Thoracic aorta (tissue), 2 donors: ENCODE data around the gene TRPM5. TPM values are rescaled to one million over a fixed set of nuclear protein-coding genes. Genes with fewer than 3 reads are reported as not detected.

Source experiments
- ATAC-seq: fragments of 150-250 bp; one replicate; pipeline ENCODE4 v1.8.0; 2017; ENCODE audit warnings: low read depth; ENCODE audit not compliant: insufficient number of reproducible peaks, low FRiP score
- DNase-seq: peaks from one replicate; pipeline ENCODE4 v3.0.0-alpha.2; 2020; ENCODE audit warnings: low spot score
- H3K27ac ChIP-seq, 2 donors: fragments of 200-600 bp; sonication (generic); 1 replicate in 1 of 2; 2 replicates in 1 of 2; pipeline ENCODE4 v1.5.1; 2016; ENCODE audit warnings: mild to moderate bottlenecking in 2 of 2, moderate library complexity in 2 of 2
- H3K27me3 ChIP-seq: fragments of 200-600 bp; sonication (generic); replicated peaks from 2 replicates; pipeline ENCODE4 v1.6.0; 2016; ENCODE audit warnings: mild to moderate bottlenecking; ENCODE audit not compliant: insufficient read depth
- H3K36me3 ChIP-seq: fragments of 200-600 bp; sonication (generic); one replicate; pipeline ENCODE4 v1.5.1; 2016
- H3K4me1 ChIP-seq, 2 donors: fragments of 200-600 bp; sonication (generic); 1 replicate in 1 of 2; 2 replicates in 1 of 2; pipeline versions ENCODE4 v1.5.1 to v1.6.0; 2016; ENCODE audit warnings: low read depth in 2 of 2, mild to moderate bottlenecking in 1 of 2; ENCODE audit not compliant: control insufficient read depth in 1 of 2
- H3K4me3 ChIP-seq: fragments of 200-600 bp; sonication (generic); 2 replicates; pipeline ENCODE4 v1.5.1; 2016; ENCODE audit warnings: mild to moderate bottlenecking
- H3K9me3 ChIP-seq: fragments of 200-600 bp; sonication (generic); 2 replicates; pipeline ENCODE4 v1.5.1; 2016
- CTCF ChIP-seq: fragments of 200-600 bp; sonication (generic); IDR thresholded peaks from one replicate; pipeline ENCODE4 v1.5.1; 2019; ENCODE audit warnings: antibody characterized with exemption
- total RNA-seq, 2 donors: library from RNA; depleted of rRNA; stranded (reverse); fragments of >200 nt; gene quantifications; one replicate each; pipeline versions ENCODE4 v1.1.0 to v1.2.3, GENCODE V29; 2016

Gene TRPM5
- total RNA-seq, 2 donors from 2014 or later, result not detected

DNA sequence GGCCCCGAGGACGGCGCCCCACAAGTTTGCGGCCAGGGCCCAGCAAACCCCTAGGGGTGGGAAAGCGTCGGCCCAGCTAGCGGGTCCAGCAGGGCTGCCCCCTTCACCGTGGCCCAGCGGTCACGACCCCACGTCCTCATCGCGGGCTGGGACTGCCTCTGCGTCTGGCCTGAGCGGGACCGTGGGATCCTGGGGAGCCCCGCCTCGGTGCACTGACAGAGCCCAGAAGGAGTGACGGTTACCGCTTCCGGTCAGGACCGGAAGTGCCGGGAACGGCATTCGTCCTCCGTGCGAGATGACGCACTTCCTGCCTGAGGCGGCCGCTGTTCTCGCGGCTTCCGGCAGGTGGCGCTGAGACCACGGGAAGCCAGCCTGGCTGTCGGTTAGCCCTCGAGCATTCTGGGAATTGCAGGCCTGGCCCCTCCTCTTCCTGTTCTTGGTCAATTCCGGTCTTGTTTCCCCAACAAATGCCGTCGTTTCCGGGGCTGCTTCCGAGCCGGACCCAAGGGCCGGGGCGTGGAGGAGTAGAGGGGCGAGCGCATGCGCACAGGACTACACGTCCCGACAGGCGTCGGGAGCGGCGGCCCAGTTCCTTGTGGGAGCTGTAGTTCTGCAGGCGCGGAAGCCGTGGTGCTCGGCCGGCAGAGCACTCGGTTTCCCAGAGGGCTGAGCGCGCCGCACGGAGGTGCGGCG, 44.1 kb downstream of the TRPM5 start, which contains the start of gene TSSC4:
TSSC4 (plus strand) TSS at position 682 of the 693 bp plus-strand sequence. CDS start 1,884 bp downstream, outside the sequence.
- ATAC-seq, result peak; percentile 96
- Histone ChIP-seq H3K27ac (peak within 1 kb of the TSS; percentile 94 to 96), H3K4me3 (peak within 1 kb of the TSS; percentile 88), H3K27me3 (no peaks in the 10 kb centered on the region), H3K36me3 (peaks cover 35% of the 10 kb centered on the region), H3K4me1 (peaks cover 15 to 29% of the 10 kb centered on the region in 2 donors), H3K9me3 (no peaks in the 10 kb centered on the region)
- peak; percentile 99 for DNase-seq
- TF ChIP-seq CTCF, result peak; percentile 96

- Histone ChIP-seq H3K9me3 (no peaks in the 10 kb centered on the region), H3K4me3 (peak overlapping the region; percentile 78), H3K27me3 (no peaks in the 10 kb centered on the region), H3K27ac (peak overlapping the region; percentile 88 to 96), H3K4me1 (peaks cover 15 to 29% of the 10 kb centered on the region in 2 donors), H3K36me3 (peaks cover 41% of the 10 kb centered on the region)
- no peak for TF ChIP-seq CTCF
- DNase-seq (no peak), ATAC-seq (no peak)
Observed at GRCh38 chr11:2399488-2400068, 44.7 kb downstream of the TRPM5 start.

DNA sequence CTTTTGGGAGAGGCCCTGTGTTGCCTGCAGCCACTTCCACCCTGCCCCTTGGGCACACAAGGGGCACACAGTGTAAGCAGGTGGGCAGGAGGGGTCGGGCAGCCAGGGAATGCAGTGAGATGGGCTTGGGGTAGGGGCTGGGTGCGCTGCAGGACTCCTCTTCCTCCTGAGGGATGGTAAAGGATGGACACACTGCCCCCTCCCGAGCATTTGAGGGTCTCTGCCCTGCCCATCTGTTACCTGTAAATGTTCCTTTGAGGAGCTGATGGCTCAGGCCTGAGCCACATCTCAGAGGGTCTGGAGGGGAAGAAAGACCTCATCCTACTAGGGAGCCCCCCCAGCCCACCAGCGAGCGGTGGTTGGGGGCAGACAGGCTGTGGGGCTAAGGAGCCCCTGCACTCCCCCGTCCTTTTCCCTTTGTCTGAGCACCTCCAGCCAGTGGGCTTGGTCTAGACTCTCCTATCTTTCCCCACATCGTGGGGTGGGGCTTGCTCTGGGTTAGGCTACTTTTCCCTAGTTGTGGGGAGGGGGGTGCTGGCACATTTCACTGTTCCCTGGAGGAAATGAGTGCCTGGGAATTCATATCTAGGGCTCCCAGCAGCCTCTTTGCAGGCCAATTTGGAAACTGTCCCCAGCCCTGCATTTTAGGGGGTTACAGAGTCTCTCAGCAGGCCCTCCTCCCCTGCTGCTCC, 45.5 kb downstream of the TRPM5 start:
- H3K4me3 ChIP-seq, result peak overlapping the region; percentile 78
- no peaks in the 10 kb centered on the region for H3K9me3 ChIP-seq
- H3K27ac ChIP-seq, result peak overlapping the region; percentile 88 to 96
- no peaks in the 10 kb centered on the region for H3K27me3 ChIP-seq
- TF ChIP-seq CTCF, result no peak
- DNase-seq (no peak), ATAC-seq (no peak)
- H3K36me3 ChIP-seq, result peaks cover 42% of the 10 kb centered on the region
- peaks cover 15 to 29% of the 10 kb centered on the region in 2 donors for H3K4me1 ChIP-seq

DNA sequence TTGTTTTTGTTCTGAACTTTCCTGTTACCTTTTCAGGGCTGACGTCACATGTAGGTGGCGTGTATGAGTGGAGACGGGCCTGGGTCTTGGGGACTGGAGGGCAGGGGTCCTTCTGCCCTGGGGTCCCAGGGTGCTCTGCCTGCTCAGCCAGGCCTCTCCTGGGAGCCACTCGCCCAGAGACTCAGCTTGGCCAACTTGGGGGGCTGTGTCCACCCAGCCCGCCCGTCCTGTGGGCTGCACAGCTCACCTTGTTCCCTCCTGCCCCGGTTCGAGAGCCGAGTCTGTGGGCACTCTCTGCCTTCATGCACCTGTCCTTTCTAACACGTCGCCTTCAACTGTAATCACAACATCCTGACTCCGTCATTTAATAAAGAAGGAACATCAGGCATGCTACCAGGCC, 47.3 kb downstream of the TRPM5 start:
- Histone ChIP-seq H3K9me3 (no peaks in the 10 kb centered on the region), H3K4me3 (no peak overlapping the region), H3K27ac (no peak overlapping the region), H3K36me3 (peaks cover 38% of the 10 kb centered on the region), H3K4me1 (peaks cover 15 to 22% of the 10 kb centered on the region in 2 donors), H3K27me3 (no peaks in the 10 kb centered on the region)
- DNase-seq, result no peak
- ATAC-seq, result no peak
- no peak for TF ChIP-seq CTCF

GRCh38 chr11:2396471-2396870, 47.8 kb downstream of the TRPM5 start:
- H3K36me3 ChIP-seq, result peaks cover 43% of the 10 kb centered on the region
- ATAC-seq (no peak), DNase-seq (no peak)
- H3K27me3 ChIP-seq, result no peaks in the 10 kb centered on the region
- H3K27ac ChIP-seq, result no peak overlapping the region
- no peaks in the 10 kb centered on the region for H3K9me3 ChIP-seq
- no peak for TF ChIP-seq CTCF
- H3K4me3 ChIP-seq, result no peak overlapping the region
- H3K4me1 ChIP-seq, result peaks cover 10 to 20% of the 10 kb centered on the region in 2 donors
